AG09319 (cell line): ENCODE results near the gene GALNT9.
"Not testable (repeated sequence)": the region's sequence is repeated elsewhere in the genome, so short reads cannot be mapped to it uniquely, and the experiment has no call there.

Source experiments
- DNase-seq: peaks from one replicate; pipeline ENCODE4 v3.0.0-alpha.2; 2010; ENCODE audit warnings: low read depth; ENCODE audit errors: extremely low read depth
- CTCF ChIP-seq: IDR thresholded peaks from 2 replicates; pipeline ENCODE4 v1.5.1; 2011; ENCODE audit warnings: low read depth, mild to moderate bottlenecking, inconsistent platforms, low read length, moderate library complexity

Gene GALNT9

GRCh38 chr12:132196038-132196872 is 133.1 kb downstream of the GALNT9 start:
- DNase-seq, result no peak
- TF ChIP-seq CTCF, result no peak

- not testable (repeated sequence) for DNase-seq
Observed at GRCh38 chr12:132195242-132195641, 134.1 kb downstream of the GALNT9 start.

- DNase-seq, result no peak
- no peak for TF ChIP-seq CTCF
Observed at GRCh38 chr12:132194556-132194955, 134.8 kb downstream of the GALNT9 start.

- no peak for DNase-seq
- no peak; the same call in 1 of the 2 replicates for TF ChIP-seq CTCF
Observed at GRCh38 chr12:132194056-132194455, 135.3 kb downstream of the GALNT9 start.

GRCh38 chr12:132191715-132192553 is 137.5 kb downstream of the GALNT9 start:
- DNase-seq, result no peak
- TF ChIP-seq CTCF, result no peak

- no peak for TF ChIP-seq CTCF
Observed at GRCh38 chr12:132190834-132191500, 138.4 kb downstream of the GALNT9 start.

GRCh38 chr12:132190012-132190755 is 139.2 kb downstream of the GALNT9 start:
- DNase-seq, result no peak
- TF ChIP-seq CTCF, result no peak

More at GRCh38 chr12:132190834-132191500, 138.4 kb downstream of the GALNT9 start:
- no peak for DNase-seq
